ENCODE results near the gene IL3RA.

DNA sequence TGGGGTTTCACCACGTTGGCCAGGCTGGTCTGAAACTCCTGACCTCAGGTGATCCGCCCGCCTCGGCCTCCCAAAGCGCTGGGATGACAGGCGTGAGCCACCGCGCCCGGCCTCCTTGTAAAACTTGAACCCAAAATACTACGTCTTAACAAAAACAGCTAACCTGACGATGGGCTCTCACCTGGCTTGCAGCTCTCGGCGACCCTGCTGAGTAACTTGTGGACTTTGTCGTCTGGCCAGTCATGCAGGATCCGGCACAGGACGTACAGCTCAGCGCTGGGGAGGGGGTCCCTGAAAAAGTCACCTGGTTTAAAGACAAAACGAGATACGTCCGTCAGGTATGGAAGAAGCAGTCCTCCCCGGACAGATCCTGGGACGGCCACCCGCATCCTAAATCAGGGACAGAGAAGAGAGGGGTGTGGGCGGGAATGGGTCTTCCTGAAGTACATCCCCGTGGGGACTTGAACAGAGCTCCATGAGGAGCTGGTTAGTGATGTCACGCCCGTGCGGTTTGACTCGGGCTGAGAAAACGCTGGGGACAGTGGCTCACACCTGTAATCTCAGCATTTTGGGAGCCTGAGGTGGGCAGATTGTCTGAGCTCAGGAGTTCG is 76.1 kb downstream of the IL3RA start:
- TF ChIP-seq, protein P1, sequence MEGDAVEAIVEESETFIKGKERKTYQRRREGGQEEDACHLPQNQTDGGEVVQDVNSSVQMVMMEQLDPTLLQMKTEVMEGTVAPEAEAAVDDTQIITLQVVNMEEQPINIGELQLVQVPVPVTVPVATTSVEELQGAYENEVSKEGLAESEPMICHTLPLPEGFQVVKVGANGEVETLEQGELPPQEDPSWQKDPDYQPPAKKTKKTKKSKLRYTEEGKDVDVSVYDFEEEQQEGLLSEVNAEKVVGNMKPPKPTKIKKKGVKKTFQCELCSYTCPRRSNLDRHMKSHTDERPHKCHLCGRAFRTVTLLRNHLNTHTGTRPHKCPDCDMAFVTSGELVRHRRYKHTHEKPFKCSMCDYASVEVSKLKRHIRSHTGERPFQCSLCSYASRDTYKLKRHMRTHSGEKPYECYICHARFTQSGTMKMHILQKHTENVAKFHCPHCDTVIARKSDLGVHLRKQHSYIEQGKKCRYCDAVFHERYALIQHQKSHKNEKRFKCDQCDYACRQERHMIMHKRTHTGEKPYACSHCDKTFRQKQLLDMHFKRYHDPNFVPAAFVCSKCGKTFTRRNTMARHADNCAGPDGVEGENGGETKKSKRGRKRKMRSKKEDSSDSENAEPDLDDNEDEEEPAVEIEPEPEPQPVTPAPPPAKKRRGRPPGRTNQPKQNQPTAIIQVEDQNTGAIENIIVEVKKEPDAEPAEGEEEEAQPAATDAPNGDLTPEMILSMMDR (IDR thresholded peaks at IDR 0.05), result no peak
- TF ChIP-seq POLR2A (IDR thresholded peaks at IDR 0.05), result no peak
